Smooth muscle cell (in vitro differentiated cells): ENCODE data around the gene KLF4. TPM values are rescaled to one million over a fixed set of nuclear protein-coding genes. Genes with fewer than 3 reads are reported as not detected.

Experiments used
- DNase-seq: peaks from one replicate; lab custom pipeline; 2025; ENCODE audit not compliant: unreplicated experiment; lab: John Stamatoyannopoulos, UW
- H2AFZ ChIP-seq: fragments of 200-600 bp; sonication (generic); 2 replicates; pipeline ENCODE4 v1.6.0; 2016; ENCODE audit warnings: antibody characterized with exemption, low read depth, mild to moderate bottlenecking
- H3F3A ChIP-seq: fragments of 200-600 bp; sonication (generic); 2 replicates; pipeline ENCODE4 v1.6.0; 2017; ENCODE audit warnings: antibody characterized with exemption, low read depth
- H3K27ac ChIP-seq: fragments of 200-600 bp; sonication (generic); 2 replicates; pipeline ENCODE4 v1.5.1; 2016; ENCODE audit warnings: low read depth, mild to moderate bottlenecking
- H3K27me3 ChIP-seq: fragments of 200-600 bp; sonication (generic); 2 replicates; pipeline ENCODE4 v1.6.1; 2016; ENCODE audit warnings: low read depth, mild to moderate bottlenecking
- H3K36me3 ChIP-seq: fragments of 200-600 bp; sonication (generic); 2 replicates; pipeline ENCODE4 v1.5.1; 2016; ENCODE audit warnings: low read depth
- H3K4me1 ChIP-seq: fragments of 200-600 bp; sonication (generic); 2 replicates; pipeline ENCODE4 v1.5.1; 2016; ENCODE audit warnings: low read depth
- H3K4me2 ChIP-seq: fragments of 200-600 bp; sonication (generic); 2 replicates; pipeline ENCODE4 v1.6.0; 2016; ENCODE audit warnings: mild to moderate bottlenecking
- H3K4me3 ChIP-seq: fragments of 200-600 bp; sonication (generic); 2 replicates; pipeline ENCODE4 v1.5.1; 2016; ENCODE audit warnings: mild to moderate bottlenecking
- H3K79me2 ChIP-seq: fragments of 200-600 bp; sonication (generic); 2 replicates; pipeline ENCODE4 v1.6.0; 2016; ENCODE audit warnings: low read depth, mild to moderate bottlenecking
- H3K9ac ChIP-seq: fragments of 200-600 bp; sonication (generic); 2 replicates; pipeline ENCODE4 v1.6.0; 2016; ENCODE audit warnings: low read depth
- H3K9me3 ChIP-seq: fragments of 200-600 bp; sonication (generic); replicated peaks from 2 replicates; pipeline ENCODE4 v1.5.1; 2016; ENCODE audit warnings: low read depth
- H4K20me1 ChIP-seq: fragments of 200-600 bp; sonication (generic); 2 replicates; pipeline ENCODE4 v1.6.0; 2016; ENCODE audit warnings: low read depth
- CTCF ChIP-seq: fragments of 200-600 bp; sonication (generic); IDR thresholded peaks from 2 replicates; pipeline ENCODE4 v1.5.1; 2017; ENCODE audit warnings: borderline replicate concordance, mild to moderate bottlenecking, antibody characterized with exemption; ENCODE audit not compliant: insufficient read depth, poor library complexity, severe bottlenecking
- WGBS: methylation state at CpG from one replicate; pipeline ENCODE4 v1.1.7; 2016; ENCODE audit warnings: low lambda C conversion rate; 5-methylcytosine and 5-hydroxymethylcytosine counted together
- polyA plus RNA-seq: library from polyadenylated mRNA; unstranded; fragments of >200 nt; fragmentation: Nextera tagmentation; extraction: Ambion mirVana; gene quantifications from 2 replicates; pipeline ENCODE4 v1.2.1, GENCODE V29; 2016
- small RNA-seq: library from RNA; depleted of rRNA; stranded (forward); fragments of <200 nt; gene quantifications from one replicate; pipeline ENCODE3, GENCODE V24; 2014
- total RNA-seq: library from RNA; depleted of rRNA; stranded (reverse); fragments of >200 nt; gene quantifications from 2 replicates; pipeline ENCODE4 v1.2.3, GENCODE V29; 2014

KLF4 gene
- total and polyA plus RNA-seq, 2 experiments from 2014 or later, result 5.1 to 43.6 TPM

GRCh38 chr9:107438211-107439031 is 51.1 kb downstream of the KLF4 start:
- Histone ChIP-seq H4K20me1 (no peaks in the 10 kb centered on the region), H3K27ac (no peak overlapping the region), H2AFZ (no peak overlapping the region), H3K4me2 (no peak overlapping the region), H3K36me3 (no peaks in the 10 kb centered on the region), H3K27me3 (no peaks in the 10 kb centered on the region), H3K4me1 (peaks cover 6% of the 10 kb centered on the region), H3K4me3 (no peak overlapping the region), H3F3A (no peaks in the 10 kb centered on the region), H3K9ac (no peak overlapping the region), H3K9me3 (no peaks in the 10 kb centered on the region), H3K79me2 (no peaks in the 10 kb centered on the region)
- no peak for TF ChIP-seq CTCF
- WGBS, result 29% methylated on average over 7 of the region's 7 CpGs
- no peak for DNase-seq

- H3K9me3 ChIP-seq, result no peaks in the 10 kb centered on the region
- H3F3A ChIP-seq, result no peaks in the 10 kb centered on the region
- DNase-seq, result no peak
- peaks cover 6% of the 10 kb centered on the region for H3K4me1 ChIP-seq
- no peak overlapping the region for H2AFZ ChIP-seq
- no peak overlapping the region for H3K4me2 ChIP-seq
- no peak overlapping the region for H3K9ac ChIP-seq
- no peak overlapping the region for H3K27ac ChIP-seq
- no peak for TF ChIP-seq CTCF
- no peaks in the 10 kb centered on the region for H3K79me2 ChIP-seq
- H3K36me3 ChIP-seq, result no peaks in the 10 kb centered on the region
- WGBS, result 79% methylated on average over 6 of the region's 6 CpGs
- H3K27me3 ChIP-seq, result no peaks in the 10 kb centered on the region
- no peaks in the 10 kb centered on the region for H4K20me1 ChIP-seq
- H3K4me3 ChIP-seq, result no peak overlapping the region
Measured at GRCh38 chr9:107437716-107438115, 51.9 kb downstream of the KLF4 start.

- Histone ChIP-seq H3K79me2 (no peaks in the 10 kb centered on the region), H3K9me3 (no peaks in the 10 kb centered on the region), H3K9ac (no peak overlapping the region), H4K20me1 (no peaks in the 10 kb centered on the region), H3K4me1 (peaks cover 6% of the 10 kb centered on the region), H3K4me3 (no peak overlapping the region), H3K4me2 (no peak overlapping the region), H3K27ac (no peak overlapping the region), H3K36me3 (no peaks in the 10 kb centered on the region), H2AFZ (no peak overlapping the region), H3K27me3 (no peaks in the 10 kb centered on the region), H3F3A (no peaks in the 10 kb centered on the region)
- 92% methylated on average over 1 of the region's 1 CpG for WGBS
- DNase-seq, result no peak
- TF ChIP-seq CTCF, result no peak
Measured at GRCh38 chr9:107435415-107435814, 54.2 kb downstream of the KLF4 start.

Small RNA genes lying within 50 kb of the gene (small RNA-seq; reads per million reads assigned to genes)
- gene HMGN2P32, result not detected
- not detected for gene RNU6-492P

Other genes starting within 250 kb of the KLF4 start
- 112 and 116 TPM in 2 replicates for gene RAD23B, start 206.5 kb downstream of the KLF4 start, total RNA-seq
- gene RAD23B, start 206.5 kb downstream of the KLF4 start, polyA plus RNA-seq, result 11.0 and 20.9 TPM in 2 replicates